COR-L47 (cell line): ENCODE data around the gene PCDH19.
A peak's percentile ranks its signal among the peaks of the same experiment; 100 is the strongest.
"Not testable (repeated sequence)": the region's sequence is repeated elsewhere in the genome, so short reads cannot be mapped to it uniquely, and the experiment has no call there.

Experiments used
- DNase-seq: peaks from one replicate; lab custom pipeline; 2025; lab: John Stamatoyannopoulos, UW

Gene PCDH19, protein sequence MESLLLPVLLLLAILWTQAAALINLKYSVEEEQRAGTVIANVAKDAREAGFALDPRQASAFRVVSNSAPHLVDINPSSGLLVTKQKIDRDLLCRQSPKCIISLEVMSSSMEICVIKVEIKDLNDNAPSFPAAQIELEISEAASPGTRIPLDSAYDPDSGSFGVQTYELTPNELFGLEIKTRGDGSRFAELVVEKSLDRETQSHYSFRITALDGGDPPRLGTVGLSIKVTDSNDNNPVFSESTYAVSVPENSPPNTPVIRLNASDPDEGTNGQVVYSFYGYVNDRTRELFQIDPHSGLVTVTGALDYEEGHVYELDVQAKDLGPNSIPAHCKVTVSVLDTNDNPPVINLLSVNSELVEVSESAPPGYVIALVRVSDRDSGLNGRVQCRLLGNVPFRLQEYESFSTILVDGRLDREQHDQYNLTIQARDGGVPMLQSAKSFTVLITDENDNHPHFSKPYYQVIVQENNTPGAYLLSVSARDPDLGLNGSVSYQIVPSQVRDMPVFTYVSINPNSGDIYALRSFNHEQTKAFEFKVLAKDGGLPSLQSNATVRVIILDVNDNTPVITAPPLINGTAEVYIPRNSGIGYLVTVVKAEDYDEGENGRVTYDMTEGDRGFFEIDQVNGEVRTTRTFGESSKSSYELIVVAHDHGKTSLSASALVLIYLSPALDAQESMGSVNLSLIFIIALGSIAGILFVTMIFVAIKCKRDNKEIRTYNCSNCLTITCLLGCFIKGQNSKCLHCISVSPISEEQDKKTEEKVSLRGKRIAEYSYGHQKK (N-terminal part only)

DNA sequence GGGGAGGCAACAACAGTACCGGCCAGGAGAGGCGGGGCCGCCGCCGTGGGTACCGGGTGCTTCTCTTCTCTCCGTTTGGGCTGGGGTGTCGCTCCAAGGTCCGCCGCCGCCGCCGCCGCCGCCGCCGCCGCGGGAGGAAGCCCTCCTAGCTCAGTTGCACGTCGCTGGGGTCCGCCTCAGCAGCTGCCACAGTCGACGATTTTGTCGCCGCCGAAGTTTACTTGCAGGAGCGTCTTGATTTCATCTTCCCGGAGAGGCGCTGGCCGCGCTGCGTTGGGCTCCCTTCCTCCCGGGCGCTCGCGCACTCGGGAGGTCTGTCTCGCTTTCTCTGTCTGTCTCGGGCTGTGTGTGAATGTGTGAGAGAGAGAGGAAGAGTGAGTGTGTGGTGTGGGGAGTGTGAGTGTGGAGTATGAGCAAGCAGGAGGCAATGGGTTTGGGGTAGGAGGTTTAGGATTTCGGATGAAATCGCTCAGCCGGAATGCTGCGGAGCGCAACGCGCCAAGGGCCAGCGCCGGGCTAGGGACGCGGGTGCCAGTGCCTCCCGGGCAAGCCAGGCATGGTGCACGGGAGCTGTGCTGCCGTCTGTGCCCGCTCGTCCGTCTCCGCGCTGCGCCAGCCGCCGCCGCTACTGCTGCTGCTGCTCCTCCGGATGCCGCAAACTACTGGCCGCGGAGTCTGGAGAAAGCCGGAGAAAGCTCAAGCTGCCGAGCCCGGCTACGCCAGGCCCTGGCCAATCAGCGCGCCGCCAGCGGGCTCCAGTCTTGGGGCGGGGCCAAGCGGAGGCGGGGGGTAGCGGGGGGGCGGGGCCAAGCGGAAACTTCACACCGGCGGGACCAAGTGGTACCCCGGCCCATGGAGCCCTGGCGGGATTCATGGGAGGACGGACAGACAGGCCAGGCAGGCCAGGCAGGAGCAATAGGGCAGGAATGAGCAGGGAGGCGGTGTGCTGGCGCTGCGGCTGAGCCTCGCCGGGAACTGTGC, at the start of gene PCDH19:
TSS of gene PCDH19 (minus strand) at position 664 of the 981 bp plus-strand sequence. CDS start 1,676 bp downstream, outside the sequence.
- peak; percentile 55 for DNase-seq

DNA sequence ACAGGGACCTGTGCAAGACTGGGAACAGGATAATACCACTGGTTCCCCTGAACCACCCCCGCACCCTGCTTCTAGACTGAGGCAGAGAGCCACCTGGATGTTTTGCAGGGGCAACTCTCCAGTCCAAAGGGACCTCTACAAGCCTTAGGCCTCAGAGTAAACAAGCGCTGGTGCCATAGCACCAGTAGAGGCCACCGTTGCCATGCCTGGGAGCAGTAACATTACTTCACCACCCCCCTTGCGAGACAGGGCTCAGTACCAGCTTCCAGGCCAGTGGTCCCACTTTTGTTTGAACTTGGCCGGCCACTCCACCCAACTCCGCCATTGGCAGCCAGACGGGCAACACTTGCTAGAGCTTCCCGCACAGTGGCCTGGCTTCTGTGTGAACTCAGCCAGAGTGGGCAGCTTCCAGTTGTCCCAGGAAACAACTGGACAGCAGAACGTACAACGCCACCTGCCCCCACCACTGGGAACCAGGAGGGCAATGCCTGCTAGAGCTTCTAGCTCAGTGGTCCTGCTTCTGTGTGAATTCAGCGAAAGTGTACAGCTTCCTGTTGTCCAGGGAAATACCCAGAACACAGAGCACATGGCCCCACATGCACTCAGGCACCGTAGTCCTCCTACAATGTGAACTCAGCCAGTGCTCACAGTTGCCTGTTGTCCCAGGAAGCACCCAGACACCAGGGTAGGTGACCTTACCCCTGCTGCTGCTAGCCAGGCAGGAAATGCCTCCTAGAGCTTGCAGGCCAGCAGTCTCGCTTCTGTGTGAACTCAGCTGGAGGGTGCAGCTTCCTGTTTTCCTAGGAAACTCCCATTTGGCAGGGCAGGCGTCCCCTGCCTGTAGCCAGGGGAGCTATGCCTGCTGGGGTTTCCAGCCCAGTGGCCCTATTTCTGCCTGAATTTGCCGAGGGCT, 39.9 kb upstream of the PCDH19 start:
- no peak for DNase-seq

DNA sequence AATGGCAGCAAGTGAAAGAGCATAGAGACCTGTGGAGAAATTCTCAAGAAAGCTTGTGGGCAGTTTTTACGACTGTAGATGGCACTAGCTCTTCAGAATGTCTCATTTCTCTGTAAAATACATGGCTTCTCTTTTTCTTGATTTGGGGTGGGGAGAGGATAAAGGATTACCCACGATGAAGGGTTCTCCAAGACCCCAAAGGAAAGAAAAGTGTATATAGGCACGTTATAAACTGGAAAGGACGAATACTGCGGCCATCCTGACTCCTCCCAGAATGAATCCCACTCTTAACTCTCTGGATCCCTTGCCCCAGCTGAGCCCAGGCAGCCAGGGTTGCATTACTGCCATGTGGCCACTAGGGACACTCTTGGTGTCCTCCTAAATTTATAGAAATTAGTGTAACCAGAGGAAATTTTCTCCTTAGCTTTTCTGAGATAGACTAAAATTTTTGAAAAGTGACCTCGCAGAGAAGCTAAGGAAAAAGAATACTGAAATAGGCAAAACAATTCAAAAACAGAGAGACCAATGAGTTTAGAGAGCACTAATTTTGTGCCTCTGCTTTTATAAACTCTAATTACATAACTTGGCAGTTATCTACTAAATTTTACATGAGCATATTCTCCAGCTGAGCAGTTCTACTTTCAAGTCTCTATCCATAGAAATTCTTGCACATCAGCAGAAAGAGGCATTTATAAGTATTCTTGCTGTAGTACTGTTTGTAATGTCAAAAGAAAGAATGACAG, 37.8 kb upstream of the PCDH19 start:
- DNase-seq: no peak

DNA sequence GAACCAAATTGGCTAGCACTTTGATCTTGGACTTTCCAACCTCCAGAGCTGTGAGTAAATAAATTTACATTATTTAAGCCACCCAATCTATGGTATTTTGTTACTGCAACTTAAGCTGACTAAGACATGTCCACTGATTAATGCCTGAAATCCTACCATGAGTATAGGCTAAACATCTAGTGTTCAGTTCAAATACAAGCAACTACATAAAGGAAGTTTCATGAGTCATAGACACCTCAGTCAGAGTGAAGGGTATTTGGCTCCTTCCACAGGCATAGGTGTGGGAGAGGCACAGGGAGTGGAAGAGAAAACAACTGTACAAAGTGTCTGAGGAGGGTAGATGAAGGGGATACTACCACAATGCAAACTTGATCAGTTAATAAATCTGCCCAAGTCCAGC, 35.5 kb upstream of the PCDH19 start:
- no peak for DNase-seq

DNA sequence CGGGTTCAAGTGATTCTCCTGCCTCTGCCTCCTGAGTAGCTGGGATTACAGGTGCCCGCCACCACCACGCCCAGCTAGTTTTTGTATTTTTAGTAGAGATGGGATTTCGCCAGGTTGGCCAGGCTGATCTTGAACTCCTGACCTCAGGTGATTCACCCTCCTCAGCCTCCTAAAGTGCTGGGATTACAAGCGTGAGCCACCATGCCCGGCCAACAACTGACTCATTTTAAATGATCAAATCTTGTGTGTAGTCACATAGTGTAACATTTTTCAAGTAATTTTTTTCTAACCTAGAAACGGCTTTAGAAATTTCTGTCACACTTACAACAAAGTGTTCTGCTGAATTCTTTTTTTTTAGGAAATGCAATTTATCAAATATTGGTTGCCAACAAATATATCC, 31.2 kb upstream of the PCDH19 start:
- DNase-seq: not testable (repeated sequence)

DNA sequence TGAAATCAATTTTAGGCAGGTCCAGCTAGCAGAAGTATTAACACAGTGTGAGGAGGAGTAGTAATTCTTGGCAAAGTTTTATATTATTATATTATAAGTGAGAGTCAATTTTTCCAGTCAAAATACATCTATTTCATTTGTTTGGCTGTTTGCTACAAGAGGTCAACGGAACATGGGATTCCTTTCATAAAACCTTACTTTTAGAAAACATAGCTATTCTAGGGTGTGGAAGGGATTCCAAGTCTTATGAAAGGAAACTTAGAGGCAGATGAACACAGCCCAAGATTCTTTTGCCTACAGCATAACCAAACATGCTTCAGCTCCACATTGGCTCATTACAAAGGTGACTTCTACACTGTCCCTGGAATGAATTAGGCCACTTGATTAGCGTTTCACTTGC, 29.9 kb upstream of the PCDH19 start:
- DNase-seq: no peak

DNA sequence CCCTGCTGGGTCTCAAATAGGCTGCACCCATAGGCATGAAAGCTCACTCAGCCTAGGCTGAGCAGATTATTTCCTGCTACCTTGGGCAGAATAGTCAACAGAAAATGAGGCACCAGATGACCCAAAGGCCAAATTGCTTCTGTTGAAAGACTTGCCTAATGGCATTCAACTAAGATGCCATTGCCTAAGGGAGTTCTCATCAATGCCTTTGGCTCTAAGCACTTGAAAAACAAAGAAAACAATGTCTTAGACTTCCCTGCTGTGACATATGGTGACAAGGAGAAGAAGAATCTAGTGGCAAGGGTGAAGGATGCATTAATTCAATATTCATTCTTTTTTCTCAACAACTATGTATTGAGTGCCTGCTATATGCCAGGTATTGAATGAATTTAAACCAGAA, 25.7 kb upstream of the PCDH19 start:
- DNase-seq: no peak

DNA sequence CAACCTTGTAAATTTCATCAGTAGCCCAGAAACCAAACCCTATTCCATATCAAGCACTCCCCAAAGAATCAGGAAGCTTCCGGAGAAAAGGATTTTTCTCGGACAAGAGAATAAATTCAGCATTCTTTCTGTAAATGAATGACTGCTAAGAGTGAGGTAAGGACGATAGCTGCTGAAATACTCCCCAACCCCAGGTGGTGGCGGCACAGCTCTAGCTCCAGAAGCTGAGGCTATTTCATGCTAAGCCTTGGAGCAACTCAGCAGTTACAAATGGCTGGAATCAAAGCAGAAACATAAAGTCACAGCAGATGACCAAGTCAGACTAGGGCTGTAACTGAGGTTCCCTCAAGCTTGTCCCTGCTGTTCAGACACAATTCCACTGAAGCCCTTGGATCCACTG, 13.9 kb upstream of the PCDH19 start:
- no peak for DNase-seq

DNA sequence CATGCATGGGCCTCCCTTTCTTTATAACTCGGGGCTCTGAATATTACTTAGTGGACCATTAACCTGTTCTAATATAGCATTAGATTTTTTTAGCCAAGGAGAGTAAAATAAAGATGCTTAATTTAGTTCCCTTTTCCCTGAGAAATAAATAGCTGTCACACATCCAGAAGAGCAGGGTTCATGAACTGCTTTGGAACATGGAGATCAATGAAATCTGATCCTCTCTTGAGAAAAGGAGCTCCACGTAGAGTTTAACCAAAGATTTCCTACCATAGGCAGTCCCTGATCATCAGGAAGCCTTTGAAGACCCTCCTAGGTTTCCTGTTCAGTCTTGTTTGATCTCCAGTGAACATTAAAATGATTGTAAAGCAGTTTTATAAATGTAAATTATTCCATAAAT, 8.5 kb upstream of the PCDH19 start:
- DNase-seq: no peak

DNA sequence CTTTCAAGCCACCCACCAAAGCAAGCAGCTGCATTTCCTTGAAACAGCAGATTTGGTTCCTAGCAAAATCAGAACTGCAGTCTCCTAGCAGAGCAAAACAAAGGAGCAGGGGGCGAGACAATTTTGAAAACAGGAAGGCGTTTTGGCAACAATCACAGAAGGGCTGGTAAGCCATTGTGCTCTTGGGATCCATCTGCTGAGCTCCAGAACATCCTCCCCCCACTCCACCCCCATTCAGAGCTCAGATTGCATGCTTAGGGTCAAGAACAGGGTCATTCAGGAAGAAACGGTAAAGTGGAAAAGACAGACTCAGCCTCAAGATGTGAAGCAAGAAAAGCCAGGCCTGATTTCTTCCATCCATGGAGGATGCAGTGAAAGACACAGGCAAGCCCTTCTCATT, 7.6 kb upstream of the PCDH19 start:
- DNase-seq: no peak

DNA sequence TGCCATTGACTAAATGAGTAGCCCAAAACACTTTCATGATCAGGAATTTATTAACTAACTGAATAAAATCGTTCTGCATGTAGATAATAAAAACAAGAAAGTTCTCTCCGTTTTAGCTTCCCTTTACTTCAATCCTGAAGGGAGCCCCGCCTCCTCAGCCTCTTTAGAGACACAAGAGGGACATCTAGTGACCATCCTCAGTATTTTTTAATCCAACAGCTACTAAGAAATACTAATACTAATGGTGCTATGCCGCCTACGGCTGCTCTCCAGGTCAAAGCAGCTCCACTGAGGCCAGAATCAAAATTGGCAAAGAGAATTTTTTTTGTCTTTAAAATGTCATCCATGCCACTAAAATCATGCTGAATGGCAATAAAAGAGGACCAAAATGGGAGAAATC, 3.2 kb upstream of the PCDH19 start:
- peak; percentile 27 for DNase-seq

DNA sequence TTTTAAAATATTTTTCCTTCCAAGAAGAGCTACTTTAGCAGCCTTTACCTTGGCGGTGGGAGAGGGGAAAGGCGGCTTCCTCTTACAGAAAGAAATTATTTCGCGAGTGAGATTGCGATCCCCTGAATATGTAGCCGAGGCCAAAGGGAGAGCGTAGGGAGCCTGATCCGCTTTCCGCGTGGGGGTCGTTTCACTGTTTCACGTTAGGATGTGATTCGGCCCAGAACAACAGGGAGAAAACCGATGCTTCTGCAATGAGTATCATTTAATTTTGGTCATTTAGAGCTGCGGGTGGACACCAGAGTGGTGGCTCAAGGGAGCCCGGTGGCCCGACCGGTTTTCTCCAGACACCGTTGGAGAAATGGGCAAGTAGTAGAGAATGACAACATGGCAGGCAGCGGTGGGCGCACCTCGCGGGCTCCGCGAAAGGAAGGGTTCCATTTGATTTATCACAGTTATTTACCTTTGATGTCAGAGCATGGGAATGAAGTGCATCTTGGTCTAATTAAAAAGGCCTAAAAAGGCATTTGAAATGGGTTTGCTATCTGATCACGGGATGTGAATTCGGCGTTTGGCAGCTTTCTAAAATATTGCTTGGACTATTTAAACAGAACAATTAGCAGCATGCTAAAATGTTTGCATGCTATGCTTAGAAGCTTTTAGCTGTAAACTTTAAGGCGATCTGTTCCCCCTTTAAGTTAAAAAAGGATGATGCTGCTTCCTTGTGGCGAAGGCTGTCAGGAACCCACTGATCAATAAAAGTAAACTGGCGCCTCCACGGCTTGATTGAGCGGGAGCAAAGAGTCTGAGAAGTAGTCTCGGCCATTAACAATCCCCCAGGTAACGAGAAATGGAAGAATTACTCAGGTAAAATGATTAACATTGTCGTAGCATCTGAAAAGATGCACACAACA, 2.0 kb upstream of the PCDH19 start:
- DNase-seq: no peak

DNA sequence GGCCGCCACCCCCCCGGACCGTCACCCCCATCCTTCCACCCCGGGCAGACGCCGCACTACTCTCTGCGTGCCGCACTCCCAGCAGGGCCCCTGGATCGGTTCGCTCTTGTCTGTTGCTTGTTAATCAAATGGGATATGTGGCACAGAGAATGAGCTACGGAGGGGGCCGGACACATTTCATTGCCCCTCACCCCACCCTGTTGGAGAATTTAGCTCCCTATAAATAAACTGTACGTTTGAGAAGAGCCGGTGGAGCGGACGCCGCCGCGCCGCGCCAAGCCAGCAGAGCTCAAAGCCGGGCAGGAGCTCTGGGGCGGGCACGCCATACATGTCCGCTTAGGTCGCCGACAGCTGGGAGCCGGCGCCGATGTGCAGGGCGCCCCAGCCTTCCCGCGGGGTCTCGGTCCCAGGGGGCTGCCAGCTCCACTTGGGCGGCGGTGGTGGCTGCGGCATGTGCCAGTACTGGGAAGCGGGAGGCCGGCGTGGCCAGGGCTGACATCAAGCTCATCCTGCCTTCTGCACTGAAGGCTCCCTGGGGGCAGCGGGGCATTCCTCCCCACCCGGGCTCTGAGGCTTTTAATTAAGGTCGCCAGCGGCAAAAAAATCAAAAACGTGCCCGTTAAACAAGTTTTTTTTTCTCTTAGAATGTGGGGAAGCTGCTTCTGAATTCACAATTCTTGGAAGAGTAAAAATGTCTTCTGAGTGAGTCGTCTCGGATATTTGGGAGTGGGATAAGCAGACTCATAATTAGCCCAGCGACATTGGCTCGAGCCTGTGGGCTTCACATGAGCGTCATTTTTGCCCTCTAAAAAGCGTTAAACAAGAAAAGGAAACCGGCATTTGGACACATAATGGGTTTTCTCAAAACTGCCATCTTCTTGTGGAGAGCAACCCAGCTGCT, 1.1 kb upstream of the PCDH19 start:
- no peak for DNase-seq

DNA sequence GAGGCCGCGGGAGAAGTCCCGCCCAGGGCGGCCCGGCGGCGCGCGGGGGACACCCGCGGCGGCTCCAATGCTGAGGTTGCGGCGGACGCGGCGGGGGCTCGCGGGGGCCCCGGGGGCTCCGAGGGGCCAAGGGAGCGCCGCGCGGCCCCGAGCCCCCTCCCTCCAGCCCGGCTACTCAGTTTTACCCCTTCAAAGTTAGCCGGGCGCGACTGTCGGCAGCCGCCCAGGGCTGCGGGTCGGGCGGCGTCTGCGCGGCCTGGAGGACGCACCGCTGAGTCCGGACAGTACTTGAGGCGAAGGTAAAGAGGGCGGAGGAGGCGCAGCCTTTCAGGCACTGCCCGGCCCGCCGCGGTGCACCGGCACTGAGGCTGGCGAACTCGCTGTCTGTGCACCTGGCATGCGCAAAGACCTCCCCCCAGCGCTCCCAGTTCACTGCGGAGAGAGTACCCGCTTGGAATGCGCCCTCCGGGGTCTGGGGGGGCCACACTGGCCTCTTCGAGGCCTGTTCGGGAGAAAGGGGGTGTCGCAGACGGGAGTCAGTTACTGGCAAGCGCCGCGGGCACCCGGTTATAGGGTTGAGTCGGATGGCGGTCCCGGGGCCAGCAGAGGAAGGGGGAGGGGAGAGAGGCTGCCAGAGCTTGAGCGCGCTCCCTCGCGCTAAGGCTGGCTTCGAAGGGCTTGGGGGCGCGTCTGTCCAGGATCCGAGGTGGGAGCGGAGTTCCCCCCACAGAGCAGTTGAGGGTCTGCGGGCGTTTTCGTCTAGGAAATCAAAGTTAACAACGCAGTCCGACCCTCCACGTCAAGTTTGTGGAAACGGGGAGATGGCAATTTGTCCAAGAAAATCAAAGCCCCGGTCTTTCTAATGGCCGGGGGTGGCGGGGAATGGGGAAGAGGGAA, 1.1 kb downstream of the PCDH19 start:
- DNase-seq: no peak

DNA sequence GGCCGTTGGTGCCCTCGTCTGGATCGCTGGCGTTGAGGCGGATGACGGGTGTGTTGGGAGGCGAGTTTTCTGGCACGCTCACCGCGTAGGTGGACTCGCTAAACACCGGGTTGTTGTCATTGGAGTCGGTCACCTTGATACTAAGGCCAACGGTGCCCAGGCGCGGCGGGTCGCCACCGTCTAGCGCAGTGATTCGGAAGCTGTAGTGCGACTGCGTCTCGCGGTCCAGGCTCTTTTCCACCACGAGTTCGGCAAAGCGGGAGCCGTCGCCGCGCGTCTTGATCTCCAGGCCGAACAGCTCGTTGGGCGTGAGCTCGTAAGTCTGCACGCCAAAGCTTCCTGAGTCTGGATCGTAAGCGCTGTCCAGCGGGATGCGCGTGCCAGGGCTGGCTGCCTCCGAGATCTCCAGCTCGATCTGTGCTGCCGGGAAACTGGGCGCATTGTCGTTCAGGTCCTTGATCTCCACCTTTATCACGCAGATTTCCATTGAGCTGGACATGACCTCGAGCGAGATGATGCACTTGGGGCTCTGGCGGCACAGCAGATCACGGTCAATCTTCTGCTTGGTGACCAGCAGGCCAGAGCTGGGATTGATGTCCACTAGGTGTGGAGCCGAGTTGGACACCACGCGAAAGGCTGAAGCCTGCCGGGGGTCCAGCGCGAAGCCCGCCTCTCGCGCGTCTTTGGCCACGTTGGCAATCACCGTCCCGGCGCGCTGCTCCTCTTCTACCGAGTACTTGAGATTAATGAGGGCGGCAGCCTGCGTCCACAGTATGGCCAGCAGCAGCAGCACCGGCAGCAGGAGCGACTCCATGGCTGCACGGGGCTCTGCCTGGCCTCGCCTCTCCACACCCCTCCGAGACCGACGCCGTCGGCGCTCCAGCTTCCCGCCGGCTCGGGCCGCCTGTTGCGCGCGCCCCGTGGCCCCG, 2.0 kb downstream of the PCDH19 start:
- DNase-seq: no peak
